WERI-Rb-1 (cell line): Measurements from ENCODE around the gene RPL35.
A peak's percentile ranks its signal among the peaks of the same experiment; 100 is the strongest.

ENCODE experiments used
- DNase-seq: peaks from one replicate; pipeline ENCODE4 v3.0.0-alpha.2; 2020
- H3K27ac ChIP-seq: fragments of 250-450 bp; sonication (Bioruptor Pico); 2 replicates; pipeline ENCODE4 v1.5.1; 2020; ENCODE audit warnings: mild to moderate bottlenecking, moderate library complexity
- H3K27me3 ChIP-seq: fragments of 250-450 bp; sonication (Bioruptor Pico); 2 replicates; pipeline ENCODE4 v1.5.1; 2021; ENCODE audit warnings: mild to moderate bottlenecking, low read depth, moderate library complexity; ENCODE audit not compliant: insufficient read depth, severe bottlenecking
- H3K36me3 ChIP-seq: fragments of 250-450 bp; sonication (Bioruptor Pico); 2 replicates; pipeline ENCODE4 v1.5.1; 2020; ENCODE audit warnings: mild to moderate bottlenecking, moderate library complexity
- H3K4me3 ChIP-seq: 2 replicates; pipeline ENCODE4 v1.5.1; 2011; ENCODE audit warnings: low read depth, mild to moderate bottlenecking, control low read depth, low read length
- H3K9me3 ChIP-seq: fragments of 250-450 bp; sonication (Bioruptor Pico); 2 replicates; pipeline ENCODE4 v1.5.1; 2021; ENCODE audit warnings: mild to moderate bottlenecking, moderate library complexity; ENCODE audit not compliant: severe bottlenecking
- TF ChIP-seq, protein P1 (sequence below): IDR thresholded peaks from 2 replicates; pipeline ENCODE4 v1.5.1; 2011; ENCODE audit warnings: low read depth, mild to moderate bottlenecking, control low read depth, inconsistent platforms, low read length

Gene RPL35

DNA sequence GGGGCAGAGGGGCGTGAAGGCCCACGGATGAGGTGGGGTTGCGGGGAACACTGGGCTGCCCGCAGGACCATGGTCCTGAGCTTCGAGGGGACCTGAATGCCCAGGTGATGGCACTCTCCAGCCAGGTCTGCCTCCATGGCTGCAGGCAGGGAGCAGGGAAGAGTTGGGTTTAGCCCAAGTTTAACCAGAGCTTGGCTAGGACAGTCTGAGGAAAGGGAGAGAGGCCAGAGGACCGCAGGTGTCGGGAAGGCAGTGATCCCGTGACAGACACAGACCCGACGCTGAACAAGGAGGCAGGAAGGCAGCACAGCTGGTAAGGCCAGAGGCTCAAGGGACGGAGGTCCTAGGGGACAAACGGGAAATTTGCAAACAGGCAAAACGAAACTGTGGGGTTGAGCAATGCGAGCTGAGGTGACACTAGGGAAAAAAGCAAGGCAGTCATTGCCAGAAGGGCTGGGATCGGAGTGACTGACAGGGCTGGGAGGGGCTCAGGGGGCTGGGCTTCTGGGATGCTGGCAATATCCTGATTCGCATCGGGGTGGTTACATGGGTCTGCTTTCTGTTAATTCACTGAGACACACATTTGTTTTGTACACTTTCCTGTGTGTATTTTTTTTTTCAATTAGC is 25.2 kb upstream of the RPL35 start:
- H3K27ac ChIP-seq = no peak overlapping the region
- peaks cover 26% of the 10 kb centered on the region for H3K36me3 ChIP-seq
- no peak for DNase-seq
- TF ChIP-seq, protein P1, sequence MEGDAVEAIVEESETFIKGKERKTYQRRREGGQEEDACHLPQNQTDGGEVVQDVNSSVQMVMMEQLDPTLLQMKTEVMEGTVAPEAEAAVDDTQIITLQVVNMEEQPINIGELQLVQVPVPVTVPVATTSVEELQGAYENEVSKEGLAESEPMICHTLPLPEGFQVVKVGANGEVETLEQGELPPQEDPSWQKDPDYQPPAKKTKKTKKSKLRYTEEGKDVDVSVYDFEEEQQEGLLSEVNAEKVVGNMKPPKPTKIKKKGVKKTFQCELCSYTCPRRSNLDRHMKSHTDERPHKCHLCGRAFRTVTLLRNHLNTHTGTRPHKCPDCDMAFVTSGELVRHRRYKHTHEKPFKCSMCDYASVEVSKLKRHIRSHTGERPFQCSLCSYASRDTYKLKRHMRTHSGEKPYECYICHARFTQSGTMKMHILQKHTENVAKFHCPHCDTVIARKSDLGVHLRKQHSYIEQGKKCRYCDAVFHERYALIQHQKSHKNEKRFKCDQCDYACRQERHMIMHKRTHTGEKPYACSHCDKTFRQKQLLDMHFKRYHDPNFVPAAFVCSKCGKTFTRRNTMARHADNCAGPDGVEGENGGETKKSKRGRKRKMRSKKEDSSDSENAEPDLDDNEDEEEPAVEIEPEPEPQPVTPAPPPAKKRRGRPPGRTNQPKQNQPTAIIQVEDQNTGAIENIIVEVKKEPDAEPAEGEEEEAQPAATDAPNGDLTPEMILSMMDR = peak; percentile 15; the same call in 1 of the 2 replicates
- no peaks in the 10 kb centered on the region for H3K9me3 ChIP-seq
- no peaks in the 10 kb centered on the region for H3K27me3 ChIP-seq
- H3K4me3 ChIP-seq = no peak overlapping the region

DNA sequence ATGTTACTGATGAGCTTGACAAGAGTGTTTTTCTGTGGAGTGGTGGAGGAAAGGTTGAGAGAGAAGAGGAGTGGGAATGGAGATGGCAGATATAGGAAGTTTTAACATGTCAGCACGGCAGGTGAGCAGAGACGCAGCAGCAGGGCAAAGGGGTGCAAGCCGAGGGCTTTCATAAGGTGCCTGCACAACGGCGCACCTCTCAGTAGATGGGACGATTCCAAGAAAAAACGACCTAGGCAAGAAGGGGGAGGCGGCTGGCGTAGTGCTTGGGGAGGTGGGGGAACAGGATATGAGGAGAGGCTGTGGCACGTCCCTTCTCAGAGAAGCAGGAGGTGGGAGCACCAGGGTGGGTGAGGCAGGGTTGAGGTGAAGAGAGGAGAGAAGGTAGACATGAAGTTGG is 24.7 kb upstream of the RPL35 start:
- Histone ChIP-seq H3K36me3 (peaks cover 26% of the 10 kb centered on the region), H3K27me3 (no peaks in the 10 kb centered on the region), H3K4me3 (no peak overlapping the region), H3K9me3 (no peaks in the 10 kb centered on the region), H3K27ac (no peak overlapping the region)
- no peak for DNase-seq
- TF ChIP-seq, protein P1 = no peak

DNA sequence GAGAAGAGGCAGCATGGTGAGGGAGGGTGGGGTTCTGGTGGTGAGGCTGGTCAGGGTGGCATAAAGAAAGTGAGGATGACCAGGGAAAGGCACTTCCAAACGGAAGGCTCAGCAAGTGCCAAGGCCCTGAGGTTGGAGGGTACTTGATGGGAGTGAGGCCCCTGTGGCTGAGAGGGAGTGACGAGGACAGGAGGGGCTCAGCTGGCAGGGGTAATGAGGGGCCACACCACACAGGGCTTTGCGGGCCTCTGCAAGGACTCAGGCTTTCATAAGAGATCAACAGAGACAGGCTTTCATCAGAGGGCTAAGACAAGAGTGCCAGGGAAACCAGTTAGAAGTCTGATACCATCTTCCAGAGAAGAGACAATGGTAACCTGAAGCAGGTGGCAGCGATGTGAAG is 23.8 kb upstream of the RPL35 start:
- Histone ChIP-seq H3K27ac (no peak overlapping the region), H3K9me3 (no peaks in the 10 kb centered on the region), H3K27me3 (no peaks in the 10 kb centered on the region), H3K4me3 (no peak overlapping the region), H3K36me3 (peaks cover 24% of the 10 kb centered on the region)
- DNase-seq = no peak
- TF ChIP-seq, protein P1 = no peak

DNA sequence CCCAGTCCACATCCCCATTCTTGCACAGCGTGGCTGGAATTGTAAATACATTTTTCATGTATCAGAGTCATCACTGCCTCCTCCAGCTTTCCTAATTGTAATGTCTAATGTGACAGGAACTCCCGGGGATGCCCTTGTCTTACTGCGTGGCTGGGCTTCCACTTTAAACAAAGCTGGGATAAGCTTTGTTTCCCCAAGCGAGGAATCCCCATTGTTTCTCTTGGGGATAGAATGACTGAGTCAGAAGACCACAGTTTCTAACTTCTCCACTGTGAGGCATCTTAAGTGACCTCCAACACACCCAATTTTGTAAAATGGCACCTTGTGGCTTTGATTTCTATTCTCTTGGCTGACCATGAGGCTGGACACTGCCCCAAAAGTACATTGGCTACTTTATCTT is 22.6 kb upstream of the RPL35 start:
- Histone ChIP-seq H3K27me3 (no peaks in the 10 kb centered on the region), H3K27ac (no peak overlapping the region), H3K9me3 (no peaks in the 10 kb centered on the region), H3K36me3 (peaks cover 21% of the 10 kb centered on the region), H3K4me3 (no peak overlapping the region)
- no peak for DNase-seq
- TF ChIP-seq, protein P1 = no peak

DNA sequence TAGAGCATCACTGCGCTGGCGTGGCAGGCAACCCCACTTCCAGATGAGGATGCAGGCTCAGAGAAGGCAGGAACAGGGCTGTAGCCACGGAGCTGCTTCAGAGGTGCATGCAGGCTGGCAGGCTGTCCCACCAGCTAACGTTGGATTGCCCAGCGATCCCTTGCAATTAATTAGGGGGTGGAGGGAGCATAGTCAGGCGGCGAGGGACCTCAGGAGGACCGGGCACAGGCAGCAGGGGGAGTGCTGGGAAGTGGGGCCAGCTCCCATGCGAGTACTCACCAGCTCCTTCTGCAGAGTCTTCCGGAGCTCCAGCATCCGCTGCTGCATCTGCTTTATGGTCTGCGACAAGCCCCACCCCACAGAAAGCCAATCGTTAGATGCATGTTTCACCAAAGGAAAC is 20.5 kb upstream of the RPL35 start:
- no peak overlapping the region for H3K4me3 ChIP-seq
- no peaks in the 10 kb centered on the region for H3K27me3 ChIP-seq
- no peaks in the 10 kb centered on the region for H3K9me3 ChIP-seq
- no peak overlapping the region for H3K27ac ChIP-seq
- no peak for DNase-seq
- peaks cover 28% of the 10 kb centered on the region for H3K36me3 ChIP-seq
- TF ChIP-seq, protein P1 = no peak

DNA sequence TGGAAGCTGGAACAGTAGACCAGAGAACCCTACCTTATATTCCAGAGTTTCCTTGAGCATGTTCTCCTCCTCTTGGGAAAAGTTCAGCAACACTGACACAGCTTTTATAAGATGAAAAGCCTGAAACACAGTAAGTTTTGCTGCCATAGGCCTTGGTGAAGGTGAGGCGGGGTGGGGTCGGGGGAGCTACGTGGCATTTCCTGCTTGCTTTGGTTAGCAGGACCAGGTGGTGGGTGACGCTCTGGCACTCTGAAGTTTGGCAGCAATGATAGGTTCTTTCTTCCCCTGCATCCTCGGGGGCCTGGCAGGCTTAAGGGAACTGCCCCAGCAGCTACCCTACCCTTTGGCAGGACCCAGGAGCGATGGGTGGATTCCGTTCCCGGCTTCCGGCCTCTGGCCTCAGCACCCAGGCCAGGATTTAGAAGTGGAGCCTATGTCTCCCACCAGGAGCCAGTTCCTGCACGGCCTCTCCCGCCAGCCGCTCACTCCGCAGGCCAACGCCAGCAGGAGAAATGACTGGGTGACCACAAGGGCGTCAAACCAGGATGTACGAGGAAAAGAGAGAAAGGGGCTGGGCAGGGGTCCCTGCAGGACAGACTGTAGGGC is 19.5 kb upstream of the RPL35 start:
- TF ChIP-seq, protein P1 = no peak
- DNase-seq = no peak
- Histone ChIP-seq H3K27me3 (no peaks in the 10 kb centered on the region), H3K9me3 (no peaks in the 10 kb centered on the region), H3K4me3 (no peak overlapping the region), H3K36me3 (peaks cover 38% of the 10 kb centered on the region), H3K27ac (no peak overlapping the region)
